ENCODE data around the gene DAAM2. TPM values are rescaled to one million over a fixed set of nuclear protein-coding genes. Genes with fewer than 3 reads are reported as not detected.

DAAM2 gene
- total and polyA plus RNA-seq, 2 of the 8 experiments (the other 6 are each of a cell fraction or from before 2014, with no cell fraction given), result 1.5 to 2.9 TPM

DNA sequence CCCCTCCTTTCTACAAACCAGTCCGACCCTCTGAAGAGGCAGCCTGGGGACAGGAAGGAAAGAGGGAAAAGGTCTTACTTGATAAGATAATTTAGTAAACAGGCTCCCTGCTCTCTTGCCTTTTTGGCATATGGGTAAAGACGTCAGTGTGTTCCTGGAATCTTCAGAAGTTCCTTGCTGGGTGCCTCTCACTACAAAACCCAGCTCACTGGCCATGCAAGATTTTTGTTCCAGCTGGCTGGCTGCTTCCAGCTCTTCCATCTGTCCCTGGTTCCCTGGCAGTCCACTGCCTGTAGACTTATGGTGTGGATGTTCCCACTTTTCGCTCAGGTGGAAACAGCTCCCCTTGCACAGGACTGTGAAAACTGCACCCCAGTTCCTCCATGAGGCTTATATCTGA, 84.7 kb downstream of the DAAM2 start:
- Histone ChIP-seq H4K91ac (replicated peaks; ENCODE audit: insufficient read length, low read length) (no peak overlapping the region), H3K18ac (ENCODE audit: extremely low read depth, low read length) (no peak overlapping the region), H4K8ac (ENCODE audit: extremely low read depth, insufficient read depth, low read length) (no peak overlapping the region), H2BK15ac (ENCODE audit: low read length) (no peak overlapping the region), H3K4me1 (replicated peaks in 1 of 4; ENCODE audit: control insufficient read depth in 3 of 4, insufficient read depth in 4 of 4, low read length in 3 of 4) (no peaks in the 10 kb centered on the region), H2AFZ (ENCODE audit: low read length) (no peak overlapping the region), H2BK20ac (ENCODE audit: low read length) (no peak overlapping the region), H3K56ac (replicated peaks; ENCODE audit: insufficient read length, low read depth, low read length) (no peak overlapping the region), H4K5ac (ENCODE audit: insufficient read length, low read depth, low read length) (no peak overlapping the region), H3K23ac (ENCODE audit: insufficient read length) (no peak overlapping the region), H3K4me2 (ENCODE audit: insufficient read depth in 1 of 2, low read depth in 2 of 2, low read length in 2 of 2) (no peak overlapping the region), H3K27me3 (replicated peaks in 1 of 4; ENCODE audit: control insufficient read depth in 3 of 4, extremely low read depth in 1 of 4, insufficient read depth in 3 of 4, low read length in 3 of 4) (no peaks in the 10 kb centered on the region), H3K14ac (ENCODE audit: insufficient read length) (no peak overlapping the region), H2BK120ac (replicated peaks; ENCODE audit: low read depth, low read length) (no peak overlapping the region), H3K9ac (replicated peaks in 1 of 4; ENCODE audit: extremely low read depth in 1 of 4, low read depth in 3 of 4, low read length in 3 of 4) (no peak overlapping the region), H3K79me2 (ENCODE audit: control insufficient read depth in 1 of 2, insufficient read depth in 2 of 2, low read length in 2 of 2) (no peaks in the 10 kb centered on the region), H3K27ac (ENCODE audit: low read depth, low read length) (no peak overlapping the region), H3K36me3 (ENCODE audit: control insufficient read depth in 2 of 4, insufficient read depth in 4 of 4, low read length in 3 of 4) (no peaks in the 10 kb centered on the region), H3K4ac (replicated peaks; ENCODE audit: insufficient read length, low read depth, low read length) (no peak overlapping the region), H3K23me2 (ENCODE audit: low read depth, low read length) (no peaks in the 10 kb centered on the region), H3K9me3 (ENCODE audit: insufficient read depth in 2 of 2, low read depth in 1 of 2, low read length in 1 of 2) (no peaks in the 10 kb centered on the region), H3K79me1 (ENCODE audit: low read depth, low read length) (no peaks in the 10 kb centered on the region), H3K4me3 (ENCODE audit: extremely low read depth in 1 of 4, insufficient read depth in 2 of 4, low read depth in 3 of 4, low read length in 4 of 4) (no peak overlapping the region), H4K20me1 (replicated peaks in 1 of 2; ENCODE audit: control insufficient read depth in 1 of 2, insufficient read depth in 2 of 2, low read length in 2 of 2) (no peaks in the 10 kb centered on the region), H2BK5ac (ENCODE audit: low read depth, low read length) (no peak overlapping the region), H2AK5ac (ENCODE audit: low read depth, low read length) (no peak overlapping the region), H2BK12ac (ENCODE audit: low read depth, low read length) (no peak overlapping the region)
- POLR2A ChIA-PET (ENCODE audit: partially characterized antibody), result no interaction called here
- FAIRE-seq, result no peak
- CTCF ChIA-PET (ENCODE audit: partially characterized antibody), result interaction anchor here (9.1 to 15.7 kb wide), 2 partner anchors 9 to 16 kb away, joined by 118 to 135 read pairs; no protein-coding TSS in a partner anchor
- 90% methylated on average over 3 of the region's 3 CpGs; no CpG with 5 or more reads in 1 of the 2 experiments for WGBS, 2 experiments (ENCODE audit: extremely low coverage in 1 of 2, insufficient coverage in 1 of 2, insufficient read length in 1 of 2, insufficient replicate concordance in 2 of 2, low coverage in 1 of 2, low lambda C conversion rate in 2 of 2, missing lambda C conversion rate in 1 of 2)
- no peak for DNase-seq (ENCODE audit: low read depth in 1 of 2, low spot score in 2 of 2)
- TF ChIP-seq NANOG (IDR thresholded peaks at IDR 0.05; ENCODE audit: insufficient read depth, low read depth, low read length, poor library complexity, severe bottlenecking) (no peak), CREB1 (IDR thresholded peaks at IDR 0.05) (no peak), CHD2 (IDR thresholded peaks at IDR 0.05; ENCODE audit: low read length) (no peak), GTF2F1 (IDR thresholded peaks at IDR 0.05; ENCODE audit: borderline replicate concordance, low read depth, low read length) (no peak), SP2 (IDR thresholded peaks at IDR 0.05; ENCODE audit: low read length) (no peak), KDM5A (IDR thresholded peaks at IDR 0.05; ENCODE audit: low read length) (no peak), JUN (IDR thresholded peaks at IDR 0.05; ENCODE audit: low read depth, low read length) (no peak), CEBPB (IDR thresholded peaks at IDR 0.05; ENCODE audit: low read depth, low read length) (no peak), TBP (IDR thresholded peaks at IDR 0.05; ENCODE audit: low read depth, low read length) (no peak), RXRA (IDR thresholded peaks at IDR 0.05; ENCODE audit: insufficient read depth, low read depth, low read length) (no peak), SIN3A (conservative IDR thresholded peaks at IDR 0.05 in 1 of 2, IDR thresholded peaks at IDR 0.05 in 1 of 2; ENCODE audit: low read depth in 1 of 2, low read length in 2 of 2) (no peak), SIRT6 (IDR thresholded peaks at IDR 0.05; ENCODE audit: low read length) (no peak)
- TF ChIP-seq, protein P1, sequence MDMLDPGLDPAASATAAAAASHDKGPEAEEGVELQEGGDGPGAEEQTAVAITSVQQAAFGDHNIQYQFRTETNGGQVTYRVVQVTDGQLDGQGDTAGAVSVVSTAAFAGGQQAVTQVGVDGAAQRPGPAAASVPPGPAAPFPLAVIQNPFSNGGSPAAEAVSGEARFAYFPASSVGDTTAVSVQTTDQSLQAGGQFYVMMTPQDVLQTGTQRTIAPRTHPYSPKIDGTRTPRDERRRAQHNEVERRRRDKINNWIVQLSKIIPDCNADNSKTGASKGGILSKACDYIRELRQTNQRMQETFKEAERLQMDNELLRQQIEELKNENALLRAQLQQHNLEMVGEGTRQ (IDR thresholded peaks at IDR 0.05; ENCODE audit: low read length), result no peak
- TF ChIP-seq, protein P2, sequence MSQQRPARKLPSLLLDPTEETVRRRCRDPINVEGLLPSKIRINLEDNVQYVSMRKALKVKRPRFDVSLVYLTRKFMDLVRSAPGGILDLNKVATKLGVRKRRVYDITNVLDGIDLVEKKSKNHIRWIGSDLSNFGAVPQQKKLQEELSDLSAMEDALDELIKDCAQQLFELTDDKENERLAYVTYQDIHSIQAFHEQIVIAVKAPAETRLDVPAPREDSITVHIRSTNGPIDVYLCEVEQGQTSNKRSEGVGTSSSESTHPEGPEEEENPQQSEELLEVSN (IDR thresholded peaks at IDR 0.05), result no peak
